ENCODE data around the gene WHRN.

WHRN gene

GRCh38 chr9:114362394-114362793 lies 142.9 kb downstream of the WHRN start:
- DNase-seq, result no peak

DNA sequence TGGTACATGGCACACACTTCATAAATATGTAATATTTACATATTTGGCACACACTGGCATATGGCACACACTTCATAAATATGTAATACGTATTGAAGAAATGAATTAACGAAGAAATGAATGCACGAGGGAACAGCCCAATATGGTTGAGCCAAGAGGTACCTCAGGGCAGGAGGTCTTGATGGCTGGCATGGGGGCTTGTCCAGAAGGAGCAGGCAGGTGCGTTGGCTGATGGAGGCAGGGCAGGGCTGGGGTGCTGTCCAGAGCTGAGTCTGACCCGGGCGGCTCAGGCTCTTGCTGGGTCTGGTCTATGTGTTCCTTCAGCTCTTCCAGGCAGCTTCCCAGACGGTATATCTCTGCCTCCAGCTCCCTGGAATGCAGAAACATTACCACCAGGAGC lies 143.7 kb downstream of the WHRN start:
- no peak for DNase-seq

- no peak for DNase-seq
Observed at GRCh38 chr9:114359801-114360200, 145.5 kb downstream of the WHRN start.

DNA sequence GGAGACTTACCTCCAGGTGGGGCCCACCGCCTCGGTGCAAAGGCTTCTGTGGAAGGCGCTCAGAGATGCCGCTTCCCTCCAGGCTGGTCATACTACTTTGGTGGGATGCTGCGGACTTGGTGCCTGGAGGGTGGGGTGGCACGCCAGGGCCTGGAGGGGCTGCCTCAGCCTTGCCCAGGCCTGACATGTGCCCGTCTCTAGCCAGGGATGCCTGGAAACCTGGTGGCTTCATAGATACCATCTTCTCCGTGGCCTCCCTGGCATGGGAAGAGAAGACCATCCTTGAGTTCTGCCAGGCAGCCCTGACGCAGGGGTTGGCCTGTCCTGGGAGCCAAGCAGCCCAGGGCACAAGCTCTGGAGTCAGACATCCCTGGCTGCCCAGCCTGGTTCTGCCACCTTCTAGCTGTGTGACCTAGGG lies 147.4 kb downstream of the WHRN start:
- DNase-seq, result no peak

DNA sequence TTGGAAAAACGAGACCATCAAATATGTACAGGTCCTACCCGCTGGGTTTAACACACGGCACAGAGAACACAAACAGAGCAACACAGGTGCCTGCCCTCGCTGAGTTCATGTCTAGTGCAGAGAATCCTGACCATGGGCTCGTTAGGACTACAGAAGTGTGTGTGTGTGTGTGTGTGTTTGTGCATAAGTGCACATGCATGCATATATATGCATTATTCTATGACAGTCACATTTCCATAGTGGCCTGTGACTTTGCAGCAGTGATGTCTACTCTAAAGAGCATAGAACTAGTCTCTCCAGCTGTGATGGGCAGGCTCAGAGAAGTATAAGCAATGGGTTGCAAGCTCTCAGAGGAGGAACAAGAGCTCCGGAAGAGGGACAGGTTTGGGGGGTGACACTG lies 147.9 kb downstream of the WHRN start:
- DNase-seq, result no peak

DNA sequence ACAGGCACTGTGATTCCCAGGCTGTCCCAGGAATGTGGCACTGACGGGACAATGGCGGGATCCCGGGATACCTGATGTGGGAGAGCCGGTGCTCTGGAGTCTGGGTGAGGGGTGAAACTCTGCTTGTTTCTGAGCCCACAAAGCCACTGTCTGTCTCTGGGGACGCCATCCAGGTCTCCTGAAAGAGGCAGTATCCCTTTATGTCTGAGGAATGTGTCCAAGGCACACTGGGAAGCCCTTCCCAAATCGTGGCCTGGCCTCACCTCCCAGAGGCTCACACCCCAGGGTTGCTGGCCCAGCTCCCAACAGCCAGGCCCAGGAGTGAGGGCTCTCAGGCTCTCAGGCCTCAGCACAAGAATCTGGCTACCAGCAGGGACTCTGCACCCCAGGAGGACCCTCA lies 148.5 kb downstream of the WHRN start:
- no peak for DNase-seq

DNA sequence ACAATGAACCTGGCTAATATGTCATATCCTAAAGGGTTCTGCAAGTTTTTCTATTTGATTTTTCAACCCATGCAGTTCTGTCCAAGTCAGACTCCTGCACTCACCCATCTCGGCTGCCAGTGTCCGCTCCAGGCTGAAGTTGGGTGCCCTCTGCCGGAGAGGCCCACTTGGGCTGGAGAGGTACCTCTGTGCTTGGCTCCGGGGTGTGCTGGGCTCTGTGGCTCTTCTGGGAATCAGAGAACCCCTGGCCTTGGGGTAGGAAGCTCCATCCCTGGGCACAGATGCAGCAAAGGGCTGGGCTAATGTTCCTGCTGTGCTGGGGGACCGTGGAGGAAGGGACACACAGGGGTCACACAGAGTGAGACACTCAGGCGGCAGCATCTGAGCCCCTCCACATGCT lies 149.5 kb downstream of the WHRN start:
- no peak for DNase-seq

Data from fibroblast of skin of scalp (primary cell).